Heart left ventricle (tissue), 13 donors: ENCODE measurements around the gene TRERF1.

Source experiments
- CTCF ChIP-seq, 12 donors: fragments of 200-600 bp; sonication (generic) in 4 of 12; IDR thresholded peaks; one replicate each; pipeline versions ENCODE4 v1.5.0 to v1.8.0; 2018 to 2022; ENCODE audit warnings: antibody characterized with exemption in 12 of 12, mild to moderate bottlenecking in 5 of 12
- POLR2A ChIP-seq, 2 donors: fragments of 450-650 bp; IDR thresholded peaks; one replicate each; pipeline ENCODE4 v1.6.1; 2017; ENCODE audit warnings: antibody characterized with exemption in 2 of 2, mild to moderate bottlenecking in 2 of 2, moderate library complexity in 2 of 2
- donor health status: ischemic (EF 13 %, LVEDD 7.1; RV severe dilation, severe dysfunction).
- donor health status: DM: no; HTN: yes; CAD: no.
- donor health status: DM: no; HTN: no; CAD: no.
- donor health status: ischemic (EF 25% LVEDD 6.9; RV normal size, moderate dysfunction).
- donor health status: ischemic (EF 25% LVEDD 5.7; RV mildly dilated, moderate dysfunction).
- donor health status: ischemic (EF 35%, LVEDD 5.7; RV mildly dilated, moderate dysfunction).
- donor health status: nonischemic (EF 11% LVEDD 7.7; RV severe dilation, severe dysfunction).
- donor health status: DM: yes; HTN: yes; CAD: no.
- donor health status: PGD.
- donor health status: ischemic (EF 29% LVEDD 5.4; RV normal size, mild dysfunction).
- donor health status: nonischemic (EF 23%, LVEDD 6.1; RV moderate dilation, normal function).

- TF ChIP-seq CTCF (IDR thresholded peaks at IDR 0.05): no peak
- no peak for TF ChIP-seq POLR2A (IDR thresholded peaks at IDR 0.05)
Measured at GRCh38 chr6:42199106-42199981, 252.4 kb downstream of the TRERF1 start.
